ENCODE results near the gene DPH1. TPM values are rescaled to one million over a fixed set of nuclear protein-coding genes. Genes with fewer than 3 reads are reported as not detected.

The DPH1 gene
- total and polyA plus RNA-seq, 9 donors = 27.5 to 77.7 (median 46.0) TPM

DNA sequence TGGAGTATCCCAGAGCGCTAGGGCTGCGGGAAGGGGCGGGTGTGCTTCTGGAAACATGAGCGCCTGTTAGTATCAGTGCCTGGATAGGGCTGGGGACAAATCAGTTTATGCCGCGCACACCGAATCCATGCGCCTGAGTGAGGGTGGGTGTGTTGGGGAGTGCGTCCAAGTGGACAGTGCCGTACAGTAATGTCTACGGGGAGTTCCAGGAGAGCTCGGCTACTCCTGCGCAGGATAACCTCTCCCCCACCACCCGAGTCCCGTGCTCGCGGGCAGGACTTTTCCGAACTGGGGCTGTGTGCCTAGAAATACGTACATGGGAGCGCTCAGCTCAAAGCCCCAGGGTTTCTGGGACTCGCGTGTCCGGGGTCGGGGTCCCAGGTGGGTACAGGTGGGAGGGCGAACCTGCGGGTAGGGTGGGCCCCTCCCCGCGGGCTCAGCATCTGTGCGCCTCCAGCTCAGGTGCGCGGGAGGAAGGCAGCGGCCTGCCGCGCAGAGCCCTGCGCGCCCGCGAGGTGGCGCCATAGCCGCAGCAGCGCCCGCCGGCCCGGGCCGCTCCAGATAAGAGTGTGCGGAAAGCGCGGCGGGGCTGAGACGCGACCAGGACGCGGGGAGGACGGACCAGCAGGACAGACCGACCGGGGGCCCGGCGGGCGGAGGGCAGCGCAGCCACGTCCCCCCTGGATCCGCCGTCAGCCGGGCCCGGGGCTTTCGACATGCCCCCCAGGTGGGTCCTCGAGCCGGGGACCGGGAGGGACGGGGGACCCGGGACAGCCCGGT lies 24.7 kb downstream of the DPH1 start, which contains the start of gene HIC1:
HIC1 (plus strand) TSS at position 592 of the 780 bp plus-strand sequence. CDS start 1,588 bp downstream, outside the sequence.
- no peaks in the 10 kb centered on the region for H3K36me3 ChIP-seq
- H3K4me1 ChIP-seq (ENCODE audit: insufficient read depth) = peaks cover 8% of the 10 kb centered on the region
- intact Hi-C loops (cut with DNase I) = loop anchor here in 3 of 4 donors (1.0 to 5.0 kb wide), 4 partner anchors 123 to 228 kb away; no protein-coding TSS in a partner anchor
- H3K9me3 ChIP-seq = no peaks in the 10 kb centered on the region
- peak; percentile 81 to 90 (median 87) for DNase-seq
- H3K27me3 ChIP-seq = no peaks in the 10 kb centered on the region
- WGBS, 3 donors = 0 to 2% (median 1%) methylated on average over 54 to 72 of the region's 72 CpGs
- H3K27ac ChIP-seq = peak within 1 kb of the TSS; percentile 89 to 98
- TF ChIP-seq EP300 (IDR thresholded peaks at IDR 0.05) (no peak), POLR2A (IDR thresholded peaks at IDR 0.05) (peak; percentile 84)
- TF ChIP-seq, protein P1, sequence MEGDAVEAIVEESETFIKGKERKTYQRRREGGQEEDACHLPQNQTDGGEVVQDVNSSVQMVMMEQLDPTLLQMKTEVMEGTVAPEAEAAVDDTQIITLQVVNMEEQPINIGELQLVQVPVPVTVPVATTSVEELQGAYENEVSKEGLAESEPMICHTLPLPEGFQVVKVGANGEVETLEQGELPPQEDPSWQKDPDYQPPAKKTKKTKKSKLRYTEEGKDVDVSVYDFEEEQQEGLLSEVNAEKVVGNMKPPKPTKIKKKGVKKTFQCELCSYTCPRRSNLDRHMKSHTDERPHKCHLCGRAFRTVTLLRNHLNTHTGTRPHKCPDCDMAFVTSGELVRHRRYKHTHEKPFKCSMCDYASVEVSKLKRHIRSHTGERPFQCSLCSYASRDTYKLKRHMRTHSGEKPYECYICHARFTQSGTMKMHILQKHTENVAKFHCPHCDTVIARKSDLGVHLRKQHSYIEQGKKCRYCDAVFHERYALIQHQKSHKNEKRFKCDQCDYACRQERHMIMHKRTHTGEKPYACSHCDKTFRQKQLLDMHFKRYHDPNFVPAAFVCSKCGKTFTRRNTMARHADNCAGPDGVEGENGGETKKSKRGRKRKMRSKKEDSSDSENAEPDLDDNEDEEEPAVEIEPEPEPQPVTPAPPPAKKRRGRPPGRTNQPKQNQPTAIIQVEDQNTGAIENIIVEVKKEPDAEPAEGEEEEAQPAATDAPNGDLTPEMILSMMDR (IDR thresholded peaks at IDR 0.05) = peak; percentile 98 to 99 (median 99)
- H3K4me3 ChIP-seq = peak within 1 kb of the TSS; percentile 41

DNA sequence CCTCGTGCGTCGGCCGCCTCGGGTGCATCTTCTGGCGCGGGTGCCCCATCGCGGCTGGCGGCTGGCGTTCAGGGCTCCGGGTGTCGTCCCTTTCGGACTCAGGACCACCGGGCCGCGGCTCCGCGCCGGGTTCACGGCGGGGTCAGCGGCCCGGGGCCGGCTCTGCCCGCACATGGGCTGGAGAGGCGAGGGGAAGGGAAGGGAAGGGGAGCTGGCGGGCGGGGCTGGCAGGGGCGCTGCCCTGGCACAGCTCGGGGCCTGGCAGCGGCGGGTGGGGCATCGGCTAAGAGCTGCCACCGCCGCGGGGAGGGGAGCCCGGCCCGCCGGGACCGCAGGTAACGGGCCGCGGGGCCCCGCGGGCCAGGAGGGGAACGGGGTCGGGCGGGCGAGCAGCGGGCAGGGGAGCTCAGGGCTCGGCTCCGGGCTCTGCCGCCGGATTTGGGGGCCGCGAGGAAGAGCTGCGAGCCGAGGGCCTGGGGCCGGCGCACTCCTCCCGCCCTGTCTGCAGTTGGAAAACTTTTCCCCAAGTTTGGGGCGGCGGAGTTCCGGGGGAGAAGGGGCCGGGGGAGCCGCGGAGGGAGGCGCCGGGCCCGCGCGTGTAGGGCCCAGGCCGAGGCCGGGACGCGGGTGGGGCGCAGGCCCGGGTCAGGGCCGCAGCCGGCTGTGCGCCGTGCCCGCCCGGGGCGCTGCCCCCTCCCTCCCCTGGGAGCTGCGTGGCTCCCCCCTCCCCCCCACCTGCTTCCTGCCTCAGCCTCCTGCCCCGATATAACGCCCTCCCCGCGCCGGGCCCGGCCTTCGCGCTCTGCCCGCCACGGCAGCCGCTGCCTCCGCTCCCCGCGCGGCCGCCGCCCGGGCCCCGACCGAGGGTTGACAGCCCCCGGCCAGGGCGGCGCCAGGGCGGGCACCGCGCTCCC lies 25.6 kb downstream of the DPH1 start:
- intact Hi-C loops (cut with DNase I) = loop anchor here (2.0 to 5.0 kb wide), 3 partner anchors 122 to 227 kb away; no protein-coding TSS in a partner anchor
- H3K27ac ChIP-seq = peak overlapping the region; percentile 89 to 98
- no peaks in the 10 kb centered on the region for H3K36me3 ChIP-seq
- H3K4me3 ChIP-seq = peak overlapping the region; percentile 41
- H3K9me3 ChIP-seq = no peaks in the 10 kb centered on the region
- no peaks in the 10 kb centered on the region for H3K27me3 ChIP-seq
- peaks cover 8% of the 10 kb centered on the region for H3K4me1 ChIP-seq (ENCODE audit: insufficient read depth)
- WGBS, 3 donors = 0 to 1% (median 1%) methylated on average over 49 to 113 of the region's 113 CpGs
- TF ChIP-seq, protein P1 (IDR thresholded peaks at IDR 0.05) = no peak
- TF ChIP-seq EP300 (IDR thresholded peaks at IDR 0.05) (no peak), POLR2A (IDR thresholded peaks at IDR 0.05) (no peak)
- DNase-seq = peak; percentile 67 to 80 (median 70)

DNA sequence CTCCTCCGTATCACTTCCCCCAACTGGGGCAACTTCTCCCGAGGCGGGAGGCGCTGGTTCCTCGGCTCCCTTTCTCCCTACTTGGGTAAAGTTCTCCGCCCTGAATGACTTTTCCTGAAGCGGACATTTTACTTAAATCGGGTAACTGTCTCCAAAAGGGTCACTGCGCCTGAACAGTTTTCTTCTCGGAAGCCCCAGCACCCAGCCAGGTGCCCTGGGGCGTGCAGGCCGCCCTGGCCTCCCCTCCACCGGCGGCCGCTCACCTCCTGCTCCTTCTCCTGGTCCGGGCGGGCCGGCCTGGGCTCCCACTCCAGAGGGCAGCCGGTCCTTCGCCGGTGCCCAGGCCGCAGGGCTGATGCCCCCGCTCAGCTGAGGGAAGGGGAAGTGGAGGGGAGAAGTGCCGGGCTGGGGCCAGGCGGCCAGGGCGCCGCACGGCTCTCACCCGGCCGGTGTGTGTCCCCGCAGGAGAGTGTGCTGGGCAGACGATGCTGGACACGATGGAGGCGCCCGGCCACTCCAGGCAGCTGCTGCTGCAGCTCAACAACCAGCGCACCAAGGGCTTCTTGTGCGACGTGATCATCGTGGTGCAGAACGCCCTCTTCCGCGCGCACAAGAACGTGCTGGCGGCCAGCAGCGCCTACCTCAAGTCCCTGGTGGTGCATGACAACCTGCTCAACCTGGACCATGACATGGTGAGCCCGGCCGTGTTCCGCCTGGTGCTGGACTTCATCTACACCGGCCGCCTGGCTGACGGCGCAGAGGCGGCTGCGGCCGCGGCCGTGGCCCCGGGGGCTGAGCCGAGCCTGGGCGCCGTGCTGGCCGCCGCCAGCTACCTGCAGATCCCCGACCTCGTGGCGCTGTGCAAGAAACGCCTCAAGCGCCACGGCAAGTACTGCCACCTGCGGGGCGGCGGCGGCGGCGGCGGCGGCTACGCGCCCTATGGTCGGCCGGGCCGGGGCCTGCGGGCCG lies 26.5 kb downstream of the DPH1 start:
- Histone ChIP-seq H3K27me3 (no peaks in the 10 kb centered on the region), H3K4me1 (ENCODE audit: insufficient read depth) (peaks cover 15% of the 10 kb centered on the region), H3K27ac (peak overlapping the region; percentile 89 to 98), H3K36me3 (no peaks in the 10 kb centered on the region), H3K4me3 (peak overlapping the region; percentile 41), H3K9me3 (no peaks in the 10 kb centered on the region)
- WGBS, 3 donors = 12 to 16% (median 12%) methylated on average over 63 to 85 of the region's 85 CpGs
- intact Hi-C loops (cut with DNase I) = loop anchor here (2.0 to 5.0 kb wide), 3 partner anchors 121 to 226 kb away; no protein-coding TSS in a partner anchor
- TF ChIP-seq POLR2A (IDR thresholded peaks at IDR 0.05) (no peak), EP300 (IDR thresholded peaks at IDR 0.05) (no peak)
- TF ChIP-seq, protein P1 (IDR thresholded peaks at IDR 0.05) = peak in 2 of 3 donors; percentile 8 to 12
- DNase-seq = peak; percentile 44 to 71 (median 62)

All from ovary (tissue), 9 donors.